Measurements from ENCODE around the gene MZF1. TPM values are rescaled to one million over a fixed set of nuclear protein-coding genes. Genes with fewer than 3 reads are reported as not detected.

The MZF1 gene

Small RNAs within 50 kb of the gene (small RNA-seq; reads per million reads assigned to genes)
- 9.1 reads per million, percentile 52 among the genes with 10 or more reads in this experiment for gene MIR6807 (ENCODE audit: insufficient read depth)
- not detected for gene RN7SL525P (ENCODE audit: insufficient read depth)

Measured in neuronal stem cell (in vitro differentiated cells).